A673 (cell line): ENCODE measurements around the gene SCART1.

Experiments
- CTCF ChIP-seq: fragments of 300-800, 200-600 bp; sonication (generic); conservative IDR thresholded peaks from 2 replicates; pipeline ENCODE4 v1.5.1; 2017; ENCODE audit warnings: low read depth, mild to moderate bottlenecking, antibody characterized with exemption, low read length, moderate library complexity, mixed read lengths
- EZH2 ChIP-seq: fragments of 200-600 bp; sonication (generic); IDR thresholded peaks from 2 replicates; pipeline ENCODE4 v1.6.1; 2017; ENCODE audit warnings: borderline replicate concordance, low read depth, mild to moderate bottlenecking, mixed read lengths, antibody characterized with exemption, low read length; ENCODE audit not compliant: poor library complexity, severe bottlenecking

- no peak for TF ChIP-seq CTCF
- no peak for TF ChIP-seq EZH2
Observed at GRCh38 chr10:133455196-133455595, 1.5 kb downstream of the SCART1 start.
